Left lung (tissue), 10 donors: ENCODE data around the gene PUS10. TPM values are rescaled to one million over a fixed set of nuclear protein-coding genes. Genes with fewer than 3 reads are reported as not detected.

Source experiments
- ATAC-seq: fragments of 200-7000 bp; cut with Tn5 transposase; one replicate; pipeline ENCODE4 v1.9.1; 2020; ENCODE audit warnings: moderate library complexity
- DNase-seq, 4 donors: peaks; one replicate each; pipeline ENCODE4 v3.0.0-alpha.2; 2013 to 2020
- H3K27ac ChIP-seq, 2 donors: fragments of 200-600 bp; sonication (generic) in 1 of 2; one replicate each; pipeline versions ENCODE4 v1.5.0 to v1.8.0; 2020 to 2021
- H3K27me3 ChIP-seq, 2 donors: fragments of 200-600 bp; sonication (generic) in 1 of 2; one replicate each; pipeline versions ENCODE4 v1.5.0 to v1.8.0; 2020 to 2021
- H3K36me3 ChIP-seq, 2 donors: fragments of 200-600 bp; sonication (generic) in 1 of 2; one replicate each; pipeline versions ENCODE4 v1.5.0 to v1.8.0; 2020 to 2021
- H3K4me1 ChIP-seq, 2 donors: fragments of 200-600 bp; one replicate each; pipeline ENCODE4 v1.8.0; 2021
- H3K4me3 ChIP-seq, 2 donors: fragments of 200-600 bp; sonication (generic) in 1 of 2; one replicate each; pipeline versions ENCODE4 v1.5.0 to v1.8.0; 2020 to 2021; ENCODE audit warnings: mild to moderate bottlenecking in 1 of 2
- H3K9me3 ChIP-seq, 2 donors: fragments of 200-600 bp; sonication (generic) in 1 of 2; one replicate each; pipeline versions ENCODE4 v1.5.0 to v1.8.0; 2020 to 2021
- CTCF ChIP-seq, 2 donors: fragments of 200-600 bp; sonication (generic) in 1 of 2; IDR thresholded peaks; one replicate each; pipeline versions ENCODE4 v1.5.0 to v1.8.0; 2021; ENCODE audit warnings: antibody characterized with exemption in 2 of 2
- intact Hi-C, 2 donors: fragments of 100-400 bp; cut with DNase I; formaldehyde crosslinking; loops; one replicate each; pipeline versions ENCODE4 v1.11.2 to v1.14.2; 2022
- polyA plus RNA-seq, 6 donors: library from polyadenylated mRNA; unstranded; fragments of 120-200 nt; gene quantifications; one replicate each; pipeline ENCODE4 v1.2.1, GENCODE V29; 2013; ENCODE audit not compliant: insufficient read length in 6 of 6
- total RNA-seq, 2 donors: library from RNA; stranded (reverse); fragmentation: NEBNext Ultra II Directional; extraction: Animal tissue kit (Norgen Biotek cat#: 25700); gene quantifications; one replicate each; pipeline ENCODE4 v1.2.1, GENCODE V29; 2021
- donor health status: DM: no; HTN: yes; CAD: no.
- donor health status: DM: no; HTN: no; CAD: no.

The PUS10 gene
- total and polyA plus RNA-seq, 8 donors, result 8.6 to 16.1 (median 12.2) TPM

- Histone ChIP-seq H3K9me3 (no peaks in the 10 kb centered on the region), H3K27ac (peak overlapping the region in 1 of 2 donors; percentile 23), H3K4me3 (no peak overlapping the region), H3K36me3 (peaks cover 0 to 26% of the 10 kb centered on the region in 2 donors), H3K27me3 (no peaks in the 10 kb centered on the region), H3K4me1 (no peaks in the 10 kb centered on the region)
- no peak for TF ChIP-seq CTCF (IDR thresholded peaks at IDR 0.05)
- DNase-seq, result no peak
- no peak for ATAC-seq
- intact Hi-C loops, result no loop called here
Observed at GRCh38 chr2:60954139-60954538, 63.9 kb downstream of the PUS10 start.

GRCh38 chr2:60948926-60949579 is 69.0 kb downstream of the PUS10 start:
- Histone ChIP-seq H3K27me3 (no peaks in the 10 kb centered on the region), H3K27ac (no peak overlapping the region), H3K9me3 (no peaks in the 10 kb centered on the region), H3K36me3 (peaks cover 0 to 29% of the 10 kb centered on the region in 2 donors), H3K4me1 (no peaks in the 10 kb centered on the region), H3K4me3 (no peak overlapping the region)
- DNase-seq (no peak), ATAC-seq (no peak)
- intact Hi-C loops, result no loop called here
- no peak for TF ChIP-seq CTCF (IDR thresholded peaks at IDR 0.05)

- no peak for ATAC-seq
- Histone ChIP-seq H3K4me3 (no peak overlapping the region), H3K27me3 (no peaks in the 10 kb centered on the region), H3K27ac (no peak overlapping the region), H3K9me3 (no peaks in the 10 kb centered on the region), H3K4me1 (no peaks in the 10 kb centered on the region), H3K36me3 (peaks cover 0 to 25% of the 10 kb centered on the region in 2 donors)
- no peak for TF ChIP-seq CTCF (IDR thresholded peaks at IDR 0.05)
- intact Hi-C loops, result no loop called here
- no peak for DNase-seq
Observed at GRCh38 chr2:60948161-60948560, 69.9 kb downstream of the PUS10 start.

- H3K36me3 ChIP-seq, result peaks cover 0 to 19% of the 10 kb centered on the region in 2 donors
- no peaks in the 10 kb centered on the region for H3K4me1 ChIP-seq
- intact Hi-C loops, result no loop called here
- no peaks in the 10 kb centered on the region for H3K27me3 ChIP-seq
- no peak overlapping the region for H3K27ac ChIP-seq
- H3K4me3 ChIP-seq, result no peak overlapping the region
- H3K9me3 ChIP-seq, result no peaks in the 10 kb centered on the region
- ATAC-seq (no peak), DNase-seq (no peak)
- no peak for TF ChIP-seq CTCF (IDR thresholded peaks at IDR 0.05)
Observed at GRCh38 chr2:60947056-60947455, 71.0 kb downstream of the PUS10 start.

GRCh38 chr2:60945341-60945740 is 72.7 kb downstream of the PUS10 start:
- no peak for ATAC-seq
- Histone ChIP-seq H3K4me1 (no peaks in the 10 kb centered on the region), H3K27ac (no peak overlapping the region), H3K27me3 (no peaks in the 10 kb centered on the region), H3K4me3 (no peak overlapping the region), H3K36me3 (peaks cover 0 to 10% of the 10 kb centered on the region in 2 donors), H3K9me3 (no peaks in the 10 kb centered on the region)
- intact Hi-C loops, result no loop called here
- TF ChIP-seq CTCF (IDR thresholded peaks at IDR 0.05), result no peak
- DNase-seq, result no peak
